T-helper 1 cell treated with Interleukin-12 subunit alpha and Interleukin-12 subunit beta and Interleukin-4 antibody, amounts not matched to agents 30 ng/mL and 1 ng/mL, for 36 hours (primary cell): Measurements from ENCODE around the gene DHX16. TPM values are rescaled to one million over a fixed set of nuclear protein-coding genes. Genes with fewer than 3 reads are reported as not detected.
"Not testable (repeated sequence)": the region's sequence is repeated elsewhere in the genome, so short reads cannot be mapped to it uniquely, and the experiment has no call there.

Source experiments
- intact Hi-C: fragments of 100-400 bp; cut with micrococcal nuclease; formaldehyde crosslinking; loops from one replicate; pipeline ENCODE4 v1.15.1; 2024
- total RNA-seq: library from RNA; stranded (reverse); gene quantifications from 2 replicates; pipeline ENCODE4 v1.2.3, GENCODE V29; 2022

The DHX16 gene
- total RNA-seq, 1 donor from 2014 or later: 51.0 TPM

- intact Hi-C loops: loop anchor here (1.0 to 5.0 kb wide), 9 partner anchors 8 to 226 kb away; partner anchors contain the start of genes ATAT1, DHX16, GNL1 and GTF2H4
Observed at GRCh38 chr6:30682143-30683117, 9.6 kb upstream of the DHX16 start.

GRCh38 chr6:30681766-30682142 is 8.9 kb upstream of the DHX16 start:
- intact Hi-C loops: loop anchor here (1.0 to 5.0 kb wide), 9 partner anchors 8 to 227 kb away; partner anchors contain the start of genes ATAT1, DHX16, GNL1 and GTF2H4

- intact Hi-C loops: loop anchor here (1.0 to 5.0 kb wide), 5 partner anchors 7 to 407 kb away; no protein-coding TSS in a partner anchor
Observed at GRCh38 chr6:30679765-30680535, 7.1 kb upstream of the DHX16 start.

GRCh38 chr6:30678964-30679726 is 6.3 kb upstream of the DHX16 start:
- intact Hi-C loops: loop anchor here (1.0 to 2.0 kb wide), 4 partner anchors 8 to 408 kb away; no protein-coding TSS in a partner anchor

GRCh38 chr6:30676660-30677285 is 4.0 kb upstream of the DHX16 start:
- intact Hi-C loops: no loop called here

GRCh38 chr6:30670760-30671527 is 1.9 kb downstream of the DHX16 start:
- intact Hi-C loops: no loop called here

- intact Hi-C loops: not testable (repeated sequence)
Observed at GRCh38 chr6:30666300-30666699, 6.5 kb downstream of the DHX16 start.

GRCh38 chr6:30664994-30665767 is 7.6 kb downstream of the DHX16 start:
- intact Hi-C loops: no loop called here

GRCh38 chr6:30657922-30658321 is 14.9 kb downstream of the DHX16 start:
- intact Hi-C loops: not testable (repeated sequence)

- intact Hi-C loops: no loop called here
Observed at GRCh38 chr6:30657454-30657853, 15.4 kb downstream of the DHX16 start.

- intact Hi-C loops: no loop called here
Observed at GRCh38 chr6:30656513-30656912, 16.3 kb downstream of the DHX16 start.

GRCh38 chr6:30655743-30656094 is 17.1 kb downstream of the DHX16 start:
- intact Hi-C loops: no loop called here

GRCh38 chr6:30654798-30655742 is 17.7 kb downstream of the DHX16 start:
- intact Hi-C loops: no loop called here

GRCh38 chr6:30651143-30651542 is 21.7 kb downstream of the DHX16 start:
- intact Hi-C loops: no loop called here

GRCh38 chr6:30647242-30648116 is 25.3 kb downstream of the DHX16 start:
- intact Hi-C loops: loop anchor here (1.0 to 10.0 kb wide), 10 partner anchors 21 to 1547 kb away; partner anchors contain the start of genes ABCF1, ATAT1, GPSM3 and GTF2H4

GRCh38 chr6:30646450-30647241 is 26.2 kb downstream of the DHX16 start, which contains the start of gene C6orf136:
C6orf136 (plus strand) TSS chr6:30647133; CDS start chr6:30647232, 99 bp downstream.
- intact Hi-C loops: loop anchor here (1.0 to 10.0 kb wide), 10 partner anchors 20 to 1548 kb away; partner anchors contain the start of genes ABCF1, ATAT1, GPSM3 and GTF2H4
